DOHH2 (cell line): ENCODE results near the gene FAR2.

ENCODE experiments used
- CTCF ChIP-seq: fragments of 200-600 bp; sonication (generic); IDR thresholded peaks from one replicate; pipeline ENCODE4 v1.5.1; 2014; ENCODE audit warnings: antibody characterized with exemption, mild to moderate bottlenecking, low read depth, low read length; ENCODE audit not compliant: poor library complexity, severe bottlenecking
- EZH2phosphoT487 ChIP-seq: fragments of 200-600 bp; sonication (generic); IDR thresholded peaks from 2 replicates; pipeline ENCODE4 v1.6.1; 2017; ENCODE audit warnings: borderline replicate concordance, mild to moderate bottlenecking, antibody characterized with exemption, low read length, moderate library complexity, mixed read lengths

DNA sequence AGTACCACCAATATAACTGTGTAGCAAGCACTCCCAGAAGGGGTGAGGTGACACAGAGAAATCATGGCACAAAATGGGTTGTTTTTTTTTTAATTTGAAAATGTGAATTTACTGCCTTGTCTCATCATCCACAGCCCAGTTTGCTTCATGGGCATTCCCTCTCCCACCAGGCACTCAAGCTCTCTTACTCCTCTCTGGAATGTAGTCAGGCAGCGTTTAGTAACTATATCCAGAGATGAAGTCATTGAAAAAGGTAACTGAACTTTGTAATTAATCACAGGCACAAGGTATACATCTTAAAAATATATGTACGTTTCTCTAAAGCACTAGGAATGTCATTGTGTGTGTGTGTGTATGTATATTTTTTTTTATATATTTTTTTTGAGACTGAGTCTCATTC is 91.4 kb downstream of the FAR2 start:
- TF ChIP-seq CTCF (no peak), EZH2phosphoT487 (no peak)
